ENCODE data around the gene TMEM202. TPM values are rescaled to one million over a fixed set of nuclear protein-coding genes. Genes with fewer than 3 reads are reported as not detected.

TMEM202 gene
- polyA plus RNA-seq, 2 of the 4 experiments (the other 2 are of a cell fraction) = not detected

GRCh38 chr15:72368899-72369298 lies 29.2 kb upstream of the TMEM202 start:
- 87% methylated on average over 2 of the region's 2 CpGs for WGBS (ENCODE audit: missing lambda C conversion rate)
- ChIA-PET CTCF (interaction anchor here (0.6 to 1.7 kb wide), 6 partner anchors 8 to 309 kb away, joined by 3 to 5 read pairs (median 3); no protein-coding TSS in a partner anchor), POLR2A (no interaction called here)
- no peaks in the 10 kb centered on the region for H3K9me3 ChIP-seq
- no peak overlapping the region for H3K4me2 ChIP-seq
- FAIRE-seq (no peak), DNase-seq (ENCODE audit: low read depth in 1 of 2, low spot score in 1 of 2) (no peak), ATAC-seq (no peak)
- no peak overlapping the region for H3K4me3 ChIP-seq
- TF ChIP-seq BHLHE40 (IDR thresholded peaks at IDR 0.05; ENCODE audit: low read depth, low read length) (no peak), NR3C1 (IDR thresholded peaks at IDR 0.05) (no peak), MAX (IDR thresholded peaks at IDR 0.05) (no peak), CBX2 (IDR thresholded peaks at IDR 0.05; ENCODE audit: borderline replicate concordance, low read depth) (no peak)
- peaks cover 7% of the 10 kb centered on the region; the same call in 1 of the 3 replicates for H3K4me1 ChIP-seq
- no peak overlapping the region for H3K27ac ChIP-seq

GRCh38 chr15:72369964-72370363 lies 28.1 kb upstream of the TMEM202 start:
- FAIRE-seq (no peak), ATAC-seq (no peak), DNase-seq (ENCODE audit: low read depth in 1 of 2, low spot score in 1 of 2) (no peak)
- CTCF ChIA-PET = interaction anchor here (0.6 to 1.5 kb wide), 2 partner anchors 57 to 226 kb away, joined by 3 read pairs; no protein-coding TSS in a partner anchor
- Histone ChIP-seq H3K4me1 (peaks cover 17% of the 10 kb centered on the region), H3K4me3 (no peak overlapping the region), H3K9me3 (no peaks in the 10 kb centered on the region), H3K27ac (no peak overlapping the region), H3K4me2 (no peak overlapping the region)
- POLR2A ChIA-PET = no interaction called here
- TF ChIP-seq TFCP2L1 (CRISPR knock-in tag; IDR thresholded peaks at IDR 0.05) (no peak), CHD4 (IDR thresholded peaks at IDR 0.05; ENCODE audit: borderline replicate concordance) (no peak), RARB (CRISPR knock-in tag; IDR thresholded peaks at IDR 0.05) (no peak), SMC3 (IDR thresholded peaks at IDR 0.05) (no peak), HDAC2 (IDR thresholded peaks at IDR 0.05) (no peak), ESRRA (IDR thresholded peaks at IDR 0.05; ENCODE audit: borderline replicate concordance, low read length) (no peak), POLR2AphosphoS2 (conservative IDR thresholded peaks at IDR 0.05; ENCODE audit: low read length) (no peak), ZC3H11A (IDR thresholded peaks at IDR 0.05) (no peak), MYC (IDR thresholded peaks at IDR 0.05; ENCODE audit: borderline replicate concordance, low read length) (no peak), HOXA7 (CRISPR knock-in tag; IDR thresholded peaks at IDR 0.05) (no peak), RAD21 (conservative IDR thresholded peaks at IDR 0.05 in 1 of 2, IDR thresholded peaks at IDR 0.05 in 1 of 2) (no peak), NPAS2 (CRISPR knock-in tag; IDR thresholded peaks at IDR 0.05; ENCODE audit: borderline replicate concordance) (no peak), EHMT2 (IDR thresholded peaks at IDR 0.05; ENCODE audit: low read depth) (no peak), ELK1 (IDR thresholded peaks at IDR 0.05; ENCODE audit: low read depth, low read length) (no peak), ZFP36 (IDR thresholded peaks at IDR 0.05; ENCODE audit: borderline replicate concordance, partially characterized antibody) (no peak), HOXB5 (CRISPR knock-in tag; IDR thresholded peaks at IDR 0.05) (no peak), GATA3 (IDR thresholded peaks at IDR 0.05; ENCODE audit: borderline replicate concordance) (no peak), NR3C1 (IDR thresholded peaks at IDR 0.05) (no peak), RFX5 (IDR thresholded peaks at IDR 0.05) (no peak), CBX2 (IDR thresholded peaks at IDR 0.05; ENCODE audit: borderline replicate concordance, low read depth) (no peak)
- WGBS (ENCODE audit: missing lambda C conversion rate) = 81% methylated on average over 1 of the region's 1 CpG

GRCh38 chr15:72372361-72372760 lies 25.7 kb upstream of the TMEM202 start:
- H3K4me1 ChIP-seq = peaks cover 18% of the 10 kb centered on the region
- ChIA-PET CTCF (interaction anchor here (1.4 kb wide), 1 partner anchor 10 kb away, joined by 4 read pairs; no protein-coding TSS in a partner anchor), POLR2A (no interaction called here)
- no peak overlapping the region for H3K4me3 ChIP-seq
- DNase-seq (ENCODE audit: low read depth in 1 of 2, low spot score in 1 of 2) (no peak), FAIRE-seq (no peak), ATAC-seq (no peak)
- H3K27ac ChIP-seq = no peak overlapping the region
- TF ChIP-seq ZC3H11A (IDR thresholded peaks at IDR 0.05) = no peak
- no peak for TF ChIP-seq GATA3 (IDR thresholded peaks at IDR 0.05; ENCODE audit: borderline replicate concordance)
- TF ChIP-seq RCOR1 (IDR thresholded peaks at IDR 0.05; ENCODE audit: low read depth, low read length) = no peak
- no peak for TF ChIP-seq HOXB5 (CRISPR knock-in tag; IDR thresholded peaks at IDR 0.05)
- TF ChIP-seq RARB (CRISPR knock-in tag; IDR thresholded peaks at IDR 0.05) = no peak
- no peak for TF ChIP-seq EHF (CRISPR knock-in tag; IDR thresholded peaks at IDR 0.05)
- no peak for TF ChIP-seq BCL3 (IDR thresholded peaks at IDR 0.05)
- no peak for TF ChIP-seq KDM1A (IDR thresholded peaks at IDR 0.05; ENCODE audit: low read depth)
- no peak for TF ChIP-seq EHMT2 (IDR thresholded peaks at IDR 0.05; ENCODE audit: low read depth)
- no peak for TF ChIP-seq CTCF (IDR thresholded peaks at IDR 0.05)
- no peak for TF ChIP-seq HOXB13 (CRISPR knock-in tag; IDR thresholded peaks at IDR 0.05; ENCODE audit: low read depth)
- no peaks in the 10 kb centered on the region for H3K9me3 ChIP-seq
- H3K4me2 ChIP-seq = no peak overlapping the region

All from A549 (cell line).